NCI-H345 (cell line): ENCODE results near the gene SNCB.
A peak's percentile ranks its signal among the peaks of the same experiment; 100 is the strongest.

ENCODE experiments used
- DNase-seq: peaks from one replicate; lab custom pipeline; 2025; lab: John Stamatoyannopoulos, UW

The SNCB gene

GRCh38 chr5:176629853-176630680 lies at the start of gene SNCB, which contains the start of gene EIF4E1B:
SNCB (minus strand) TSS chr5:176630534; CDS start chr5:176629654, 880 bp downstream.
EIF4E1B (plus strand) TSS chr5:176630675; CDS start chr5:176642788, 12,113 bp downstream.
- DNase-seq: peak; percentile 81

- no peak for DNase-seq
Measured at GRCh38 chr5:176679365-176680225, 49.3 kb upstream of the SNCB start.

GRCh38 chr5:176678584-176678983 lies 48.2 kb upstream of the SNCB start:
- no peak for DNase-seq

GRCh38 chr5:176677209-176677939 lies 47.0 kb upstream of the SNCB start:
- no peak for DNase-seq

- DNase-seq: no peak
Measured at GRCh38 chr5:176676361-176676824, 46.1 kb upstream of the SNCB start.

GRCh38 chr5:176675676-176676360 lies 45.5 kb upstream of the SNCB start:
- DNase-seq: no peak

- no peak for DNase-seq
Measured at GRCh38 chr5:176674799-176675198, 44.5 kb upstream of the SNCB start.

GRCh38 chr5:176673651-176674583 lies 43.6 kb upstream of the SNCB start:
- no peak for DNase-seq

GRCh38 chr5:176671890-176672747 lies 41.8 kb upstream of the SNCB start:
- no peak for DNase-seq

GRCh38 chr5:176671399-176671798 lies 41.1 kb upstream of the SNCB start:
- DNase-seq: no peak

GRCh38 chr5:176670449-176670848 lies 40.1 kb upstream of the SNCB start:
- DNase-seq: no peak

GRCh38 chr5:176667637-176668036 lies 37.3 kb upstream of the SNCB start:
- no peak for DNase-seq

GRCh38 chr5:176665517-176665916 lies 35.2 kb upstream of the SNCB start:
- no peak for DNase-seq

GRCh38 chr5:176664886-176665285 lies 34.6 kb upstream of the SNCB start:
- no peak for DNase-seq

- no peak for DNase-seq
Measured at GRCh38 chr5:176664479-176664878, 34.1 kb upstream of the SNCB start.

- no peak for DNase-seq
Measured at GRCh38 chr5:176663566-176663965, 33.2 kb upstream of the SNCB start.

GRCh38 chr5:176662371-176663333 lies 32.3 kb upstream of the SNCB start:
- DNase-seq: no peak

GRCh38 chr5:176661676-176662075 lies 31.3 kb upstream of the SNCB start:
- DNase-seq: no peak
